ENCODE data around the gene RAB12.
"Not testable (repeated sequence)": the region's sequence is repeated elsewhere in the genome, so short reads cannot be mapped to it uniquely, and the experiment has no call there.

DNA sequence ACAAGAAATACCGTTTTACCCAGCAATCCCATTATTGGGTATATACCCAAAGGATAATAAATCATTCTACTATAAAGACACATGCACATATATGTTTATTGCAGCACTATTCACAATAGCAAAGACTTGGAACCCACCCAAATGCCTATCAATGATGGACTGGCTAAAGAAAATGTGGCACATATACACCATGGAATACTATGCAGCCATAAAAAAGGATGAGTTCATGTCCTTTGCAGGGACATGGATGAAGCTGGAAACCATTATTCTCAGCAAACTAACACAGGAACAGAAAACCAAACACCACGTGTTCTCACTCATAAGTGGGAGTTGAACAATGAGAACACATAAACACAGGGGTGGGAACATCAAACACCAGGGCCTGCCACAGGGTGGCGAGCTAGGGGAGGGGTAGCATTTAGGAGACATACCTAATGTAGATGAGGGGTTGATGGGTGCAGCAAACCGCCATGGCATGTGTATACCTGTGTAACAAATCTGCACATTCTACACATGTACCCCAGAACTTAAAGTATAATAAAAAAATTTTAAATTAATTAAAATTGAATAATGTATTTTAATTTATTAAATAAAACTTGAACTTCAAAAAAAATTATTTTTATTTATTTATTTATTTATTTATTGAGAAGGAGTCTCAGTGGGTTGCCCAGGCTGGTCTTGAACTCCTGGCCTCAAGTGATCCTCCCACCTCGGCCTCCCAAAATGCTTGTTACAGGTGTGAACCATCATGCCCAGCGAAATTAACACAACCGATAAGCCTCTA is 42.4 kb downstream of the RAB12 start:
- TF ChIP-seq, protein P1, sequence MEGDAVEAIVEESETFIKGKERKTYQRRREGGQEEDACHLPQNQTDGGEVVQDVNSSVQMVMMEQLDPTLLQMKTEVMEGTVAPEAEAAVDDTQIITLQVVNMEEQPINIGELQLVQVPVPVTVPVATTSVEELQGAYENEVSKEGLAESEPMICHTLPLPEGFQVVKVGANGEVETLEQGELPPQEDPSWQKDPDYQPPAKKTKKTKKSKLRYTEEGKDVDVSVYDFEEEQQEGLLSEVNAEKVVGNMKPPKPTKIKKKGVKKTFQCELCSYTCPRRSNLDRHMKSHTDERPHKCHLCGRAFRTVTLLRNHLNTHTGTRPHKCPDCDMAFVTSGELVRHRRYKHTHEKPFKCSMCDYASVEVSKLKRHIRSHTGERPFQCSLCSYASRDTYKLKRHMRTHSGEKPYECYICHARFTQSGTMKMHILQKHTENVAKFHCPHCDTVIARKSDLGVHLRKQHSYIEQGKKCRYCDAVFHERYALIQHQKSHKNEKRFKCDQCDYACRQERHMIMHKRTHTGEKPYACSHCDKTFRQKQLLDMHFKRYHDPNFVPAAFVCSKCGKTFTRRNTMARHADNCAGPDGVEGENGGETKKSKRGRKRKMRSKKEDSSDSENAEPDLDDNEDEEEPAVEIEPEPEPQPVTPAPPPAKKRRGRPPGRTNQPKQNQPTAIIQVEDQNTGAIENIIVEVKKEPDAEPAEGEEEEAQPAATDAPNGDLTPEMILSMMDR (conservative IDR thresholded peaks at IDR 0.05), result not testable (repeated sequence)
- TF ChIP-seq EZH2 (IDR thresholded peaks at IDR 0.05; ENCODE audit: low read depth), result not testable (repeated sequence)
